ENCODE results near the gene BATF3.

Gene BATF3

DNA sequence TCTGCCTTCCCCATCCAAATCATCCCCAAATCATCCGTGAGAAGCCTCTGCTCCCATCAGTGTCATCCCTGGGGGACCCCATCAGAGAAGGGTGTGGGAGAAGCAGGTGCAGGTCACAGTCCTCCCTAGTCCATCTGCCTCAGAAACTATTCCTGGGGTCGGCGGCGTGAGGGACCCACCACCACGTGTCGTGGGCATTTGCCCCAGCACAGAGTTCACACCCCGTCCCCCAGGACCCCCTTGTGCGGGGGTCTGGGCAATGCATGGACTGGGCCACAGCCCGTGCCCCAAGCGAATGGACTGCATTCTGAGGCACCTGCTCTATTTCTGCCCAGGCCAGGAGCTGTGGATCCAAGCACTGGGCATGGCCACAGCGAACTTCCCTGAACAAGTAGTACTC, 52.6 kb downstream of the BATF3 start:
- TF ChIP-seq GATA2 (IDR thresholded peaks at IDR 0.05; ENCODE audit: low read depth, low read length) = no peak
- TF ChIP-seq GATA3 (IDR thresholded peaks at IDR 0.05; ENCODE audit: low read depth, low read length) = no peak

DNA sequence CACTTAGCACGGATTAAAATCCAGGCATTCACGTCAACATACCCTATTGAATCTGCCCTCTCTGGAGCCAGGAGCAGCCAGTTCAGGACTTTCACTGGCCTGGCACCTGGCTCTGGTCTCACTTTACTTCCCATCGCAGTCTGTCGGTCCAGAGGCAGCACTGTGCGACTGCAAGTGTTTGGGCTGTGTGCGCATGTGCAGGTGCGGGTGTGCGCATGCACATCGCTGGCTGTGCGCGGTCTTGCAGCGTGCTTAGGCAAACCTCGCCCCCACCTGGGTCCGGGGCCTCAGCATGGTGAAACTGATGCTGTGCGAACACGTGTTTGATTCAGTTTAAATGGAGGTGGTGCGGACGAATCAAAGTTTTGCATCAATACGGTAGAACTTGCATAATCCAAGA, 53.1 kb downstream of the BATF3 start:
- TF ChIP-seq GATA3 (IDR thresholded peaks at IDR 0.05; ENCODE audit: low read depth, low read length) = no peak
- TF ChIP-seq GATA2 (IDR thresholded peaks at IDR 0.05; ENCODE audit: low read depth, low read length) = no peak

DNA sequence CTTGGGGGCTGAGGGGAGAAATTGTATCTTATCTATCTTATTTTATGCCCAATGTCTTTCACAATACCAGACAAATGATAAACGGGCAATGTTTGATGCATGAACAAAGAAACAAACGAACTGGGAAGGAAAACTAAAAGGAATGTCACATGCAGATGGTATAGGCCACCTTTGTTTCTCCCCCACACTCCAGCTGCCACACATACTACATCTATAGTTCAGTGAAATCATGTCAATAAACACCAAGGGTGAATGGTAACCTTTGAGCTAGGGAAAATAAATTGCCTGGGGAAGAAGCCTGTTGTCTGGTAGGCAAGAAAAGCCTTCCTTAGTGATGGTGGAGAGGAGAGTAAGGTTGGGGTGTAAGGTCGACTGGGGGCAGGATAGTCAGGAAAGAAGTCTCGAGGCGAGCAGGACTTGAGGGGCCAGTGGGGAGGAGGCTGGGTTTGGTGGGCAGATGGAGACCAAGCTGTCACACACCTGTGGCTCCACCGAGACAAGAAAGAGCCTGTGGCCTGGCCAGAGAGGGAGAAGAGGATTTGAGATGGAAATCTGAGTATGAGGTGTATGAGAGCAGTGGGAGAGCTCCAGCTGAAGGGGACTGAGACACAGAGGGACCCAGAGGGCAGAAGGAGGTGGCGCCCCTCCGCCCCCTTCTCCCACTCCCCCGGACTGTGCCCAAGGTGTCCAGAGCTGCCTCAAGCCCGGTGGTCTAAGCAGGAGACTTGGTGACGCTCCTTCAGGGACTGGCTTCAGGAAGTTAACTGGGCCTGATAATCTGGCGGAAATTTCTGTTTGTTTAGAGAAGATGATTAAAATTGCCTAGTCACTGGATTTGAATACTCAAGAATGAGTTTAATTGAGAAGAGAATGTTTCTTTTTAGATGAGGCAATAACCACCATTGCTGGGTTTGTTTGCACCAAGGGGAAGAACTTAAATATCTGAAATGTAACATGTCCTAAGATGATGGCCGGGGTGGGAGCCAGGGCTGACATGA, 53.8 kb downstream of the BATF3 start:
- no peak for TF ChIP-seq GATA3 (IDR thresholded peaks at IDR 0.05; ENCODE audit: low read depth, low read length)
- TF ChIP-seq GATA2 (IDR thresholded peaks at IDR 0.05; ENCODE audit: low read depth, low read length) = no peak

DNA sequence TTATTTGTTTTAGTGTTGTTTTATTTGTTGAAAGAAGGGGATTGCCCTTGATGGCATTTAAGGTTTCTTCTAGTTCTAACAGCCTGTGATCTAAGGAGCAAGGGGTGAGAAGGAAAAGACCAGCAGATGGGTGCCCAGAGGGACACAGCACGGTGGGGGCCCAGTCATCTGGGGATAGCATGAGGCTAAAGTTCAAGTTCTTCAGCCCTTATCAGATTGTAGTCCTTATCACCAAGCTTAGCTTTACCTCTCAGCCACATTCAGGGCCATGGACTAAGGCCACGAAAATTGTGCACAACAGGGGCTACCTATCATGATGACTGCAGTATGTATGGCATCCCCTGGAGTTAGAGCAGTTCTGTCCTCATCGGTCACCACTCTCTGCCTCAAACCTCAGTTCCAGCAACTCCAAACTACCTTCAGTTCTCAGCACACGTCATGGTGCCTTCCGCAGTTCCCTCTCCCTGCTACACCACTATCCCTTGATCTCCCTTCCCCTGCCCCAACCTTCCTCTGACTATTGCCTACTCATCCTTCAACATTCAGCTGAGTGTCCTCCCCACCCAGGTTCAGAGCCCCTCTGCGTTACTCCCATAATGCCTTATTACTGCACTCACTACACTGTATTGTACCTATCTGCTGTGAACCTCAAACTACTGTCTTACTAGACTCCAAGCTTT, 54.6 kb downstream of the BATF3 start:
- no peak for TF ChIP-seq GATA3 (IDR thresholded peaks at IDR 0.05; ENCODE audit: low read depth, low read length)
- no peak for TF ChIP-seq GATA2 (IDR thresholded peaks at IDR 0.05; ENCODE audit: low read depth, low read length)

DNA sequence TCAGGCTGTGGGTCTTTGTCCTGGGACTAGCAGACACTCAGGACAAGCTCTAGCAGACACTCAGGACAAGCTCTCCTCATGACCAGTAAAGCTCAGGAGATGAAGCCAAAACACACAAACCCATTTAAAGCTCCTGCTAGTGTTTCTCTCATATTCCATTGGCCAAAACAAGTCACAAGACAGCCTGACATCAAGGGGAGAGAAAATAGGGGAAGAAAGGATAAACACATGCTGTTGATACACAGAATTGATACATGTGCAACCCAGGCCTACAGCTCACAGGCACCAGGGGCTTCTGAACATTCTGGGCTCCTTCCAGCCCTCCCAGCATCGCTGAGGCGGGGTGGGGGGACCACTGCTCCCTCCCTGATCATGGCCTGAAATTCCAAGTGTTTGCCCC, 55.8 kb downstream of the BATF3 start:
- TF ChIP-seq GATA2 (IDR thresholded peaks at IDR 0.05; ENCODE audit: low read depth, low read length) (no peak), GATA3 (IDR thresholded peaks at IDR 0.05; ENCODE audit: low read depth, low read length) (no peak)

DNA sequence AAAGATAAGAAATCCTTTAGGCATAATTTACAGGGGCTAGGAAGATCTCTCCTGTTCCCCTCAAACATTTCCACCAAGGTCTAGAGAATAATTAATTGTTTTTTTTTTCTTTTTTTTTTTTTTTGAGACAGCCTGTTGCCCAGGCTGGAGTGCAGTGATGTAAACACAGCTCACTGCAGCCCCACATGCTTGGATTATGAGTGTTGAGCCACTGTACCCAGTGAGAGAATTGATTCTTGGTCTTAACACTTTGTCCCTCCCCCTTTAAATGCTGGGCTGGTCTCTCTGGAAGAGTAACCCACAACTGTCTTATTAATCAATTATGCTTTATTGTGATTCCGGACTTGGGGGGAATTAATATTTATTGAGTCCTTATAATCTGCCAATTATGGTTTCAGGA, 57.7 kb downstream of the BATF3 start:
- TF ChIP-seq GATA3 (IDR thresholded peaks at IDR 0.05; ENCODE audit: low read depth, low read length) (no peak), GATA2 (IDR thresholded peaks at IDR 0.05; ENCODE audit: low read depth, low read length) (no peak)

DNA sequence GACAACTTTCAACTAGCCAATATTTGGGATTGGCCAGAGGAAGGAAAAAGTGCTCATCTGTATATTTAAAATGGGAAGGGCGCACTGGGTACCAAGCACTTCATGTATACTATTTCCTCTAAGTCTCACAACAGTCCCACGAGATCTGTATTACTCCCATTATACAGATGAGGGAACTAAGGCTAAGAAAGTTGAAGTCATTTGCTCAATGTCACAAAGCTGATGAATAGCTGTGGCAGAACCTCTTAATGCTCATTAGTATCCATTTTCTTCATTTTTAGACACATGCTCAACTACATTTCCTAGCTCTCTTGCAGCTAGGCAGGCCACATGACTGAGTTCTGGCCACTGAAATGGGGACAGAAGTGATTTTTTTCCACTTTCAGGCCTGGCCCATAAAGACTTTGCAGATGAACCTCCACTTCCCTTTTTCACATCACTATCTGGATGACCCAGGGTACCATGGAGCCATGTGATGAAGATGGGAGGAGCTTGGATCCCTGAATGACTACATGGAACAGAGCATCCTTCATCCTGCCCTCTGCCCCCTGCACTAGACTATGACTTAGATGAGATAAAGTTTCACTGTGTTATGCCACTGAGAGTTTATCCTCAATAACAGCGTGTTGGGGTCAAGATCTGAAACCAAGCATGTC, 59.3 kb downstream of the BATF3 start:
- TF ChIP-seq GATA2 (IDR thresholded peaks at IDR 0.05; ENCODE audit: low read depth, low read length) = no peak
- TF ChIP-seq GATA3 (IDR thresholded peaks at IDR 0.05; ENCODE audit: low read depth, low read length) = no peak

DNA sequence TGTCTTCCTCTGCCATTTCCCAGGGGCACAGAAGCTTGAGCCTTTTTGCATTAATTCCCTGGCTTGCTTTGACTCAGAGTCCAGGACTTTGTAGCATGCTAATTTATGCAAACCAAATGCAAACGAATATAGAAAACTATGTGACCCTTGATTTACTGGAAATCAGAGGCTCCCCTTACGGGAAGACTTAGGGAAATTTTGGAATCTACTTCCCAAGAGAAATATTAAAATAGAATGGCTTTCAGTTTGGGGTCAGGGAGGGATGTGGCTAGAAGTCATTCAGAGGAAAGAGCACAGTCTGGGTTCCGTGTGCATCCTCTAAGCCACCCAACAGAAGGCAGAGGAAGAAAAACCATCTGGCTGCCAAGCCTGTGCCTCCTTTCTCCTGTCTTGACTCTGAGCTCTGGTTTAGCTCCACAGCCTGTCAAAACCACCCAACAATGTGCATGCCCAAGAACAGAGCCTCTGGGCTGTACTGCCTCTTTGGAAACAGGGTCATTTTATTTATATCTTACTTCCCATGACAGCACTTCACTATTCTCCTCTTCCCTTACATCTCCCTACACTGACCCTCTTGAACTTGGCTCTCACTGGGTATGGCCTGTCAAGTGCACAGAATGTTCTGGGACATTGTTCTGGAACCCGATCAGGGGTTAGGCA, 61.0 kb downstream of the BATF3 start:
- no peak for TF ChIP-seq GATA3 (IDR thresholded peaks at IDR 0.05; ENCODE audit: low read depth, low read length)
- TF ChIP-seq GATA2 (IDR thresholded peaks at IDR 0.05; ENCODE audit: low read depth, low read length) = no peak

DNA sequence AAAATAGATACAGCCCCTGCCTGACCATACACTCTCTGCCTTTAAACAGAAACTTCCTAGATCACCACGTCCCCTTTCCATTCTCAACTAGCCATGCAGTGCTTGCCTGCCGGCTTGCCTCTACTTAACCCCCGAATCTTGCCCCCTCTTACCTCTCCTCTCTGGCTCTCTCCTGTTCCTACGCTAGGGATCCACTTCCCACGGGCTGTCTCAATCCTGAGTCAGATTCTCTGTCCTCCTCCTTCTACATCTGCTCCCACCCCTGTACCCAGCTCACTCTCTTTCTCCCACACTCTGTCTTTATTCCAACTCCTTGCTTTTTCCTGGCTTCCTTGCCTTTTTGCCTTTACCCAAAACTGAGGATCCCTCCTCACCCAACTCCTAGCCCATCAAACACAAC, 61.7 kb downstream of the BATF3 start:
- no peak for TF ChIP-seq GATA3 (IDR thresholded peaks at IDR 0.05; ENCODE audit: low read depth, low read length)
- no peak for TF ChIP-seq GATA2 (IDR thresholded peaks at IDR 0.05; ENCODE audit: low read depth, low read length)

Measured in SH-SY5Y (cell line).